Brain pericyte (primary cell): Measurements from ENCODE around the gene GLIPR1.
"Not testable (repeated sequence)": the region's sequence is repeated elsewhere in the genome, so short reads cannot be mapped to it uniquely, and the experiment has no call there.

Experiments
- DNase-seq: peaks from one replicate; pipeline ENCODE4 v3.0.0-alpha.2; 2012; ENCODE audit warnings: low read depth, low spot score

The GLIPR1 gene

DNA sequence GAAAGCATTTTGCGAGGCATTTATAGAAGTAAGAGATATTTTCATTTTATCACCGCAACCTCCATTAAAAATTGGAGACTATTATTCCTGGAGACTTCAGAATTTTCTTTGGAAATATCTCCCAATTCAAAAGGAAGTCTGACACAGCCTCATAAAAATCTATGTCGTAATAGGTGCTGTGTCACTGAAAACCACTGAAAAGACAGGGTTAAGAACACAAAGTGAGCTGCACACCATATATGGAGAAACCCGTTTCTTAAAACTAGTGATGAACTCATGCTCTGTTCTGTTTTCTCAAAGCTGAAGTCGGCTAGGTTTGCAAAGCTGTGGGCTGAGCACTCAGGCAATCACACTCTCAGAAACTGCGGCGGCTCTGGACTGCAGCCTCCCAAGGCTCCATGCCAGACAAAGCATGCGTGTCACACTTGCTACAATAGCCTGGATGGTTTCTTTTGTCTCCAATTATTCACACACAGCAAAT lies at the start of gene GLIPR1:
Gene GLIPR1, plus strand, starts transcription at position 287 of the 481 bp plus-strand sequence. Its CDS starts 126 bp downstream, at position 413.
- peak; percentile 85 for DNase-seq

DNA sequence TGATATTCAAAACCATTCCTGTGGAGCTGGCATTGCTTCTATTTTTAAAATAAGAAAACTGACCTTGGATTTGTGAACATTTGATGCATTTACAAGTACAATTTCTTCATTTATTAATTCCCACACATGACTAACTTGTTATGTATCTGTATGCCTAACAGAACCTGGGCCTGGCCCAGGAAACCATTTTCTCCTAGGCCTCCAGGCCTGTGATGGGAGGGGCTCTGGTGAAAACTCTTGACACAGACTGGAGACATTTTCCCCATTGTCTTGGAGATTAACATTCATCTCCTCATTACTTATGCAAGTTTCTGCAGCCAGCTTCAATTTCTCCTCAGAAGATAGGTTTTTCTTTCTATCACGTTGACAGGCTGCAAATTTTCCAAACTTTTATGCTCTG lies 47.6 kb upstream of the GLIPR1 start:
- no peak for DNase-seq

DNA sequence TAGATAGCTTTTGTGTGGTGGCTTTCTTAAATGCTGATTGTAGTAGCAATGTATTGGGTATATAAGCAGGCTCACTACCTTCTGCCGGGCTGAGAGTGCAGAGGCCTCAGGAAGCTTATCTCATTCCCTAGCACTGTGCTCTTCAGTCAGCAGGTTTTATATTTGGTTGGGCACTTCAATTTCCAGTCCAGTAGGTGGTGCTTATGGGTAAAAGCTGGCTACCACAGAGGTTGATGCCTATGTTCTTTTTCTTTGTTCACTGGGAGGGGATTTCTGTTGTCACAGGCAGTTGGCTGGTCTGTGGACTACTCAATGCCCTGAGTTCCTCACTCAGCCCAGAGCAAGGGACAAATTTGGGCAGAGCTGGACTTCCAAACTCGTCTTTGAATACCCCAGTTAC lies 43.0 kb upstream of the GLIPR1 start:
- no peak for DNase-seq

DNA sequence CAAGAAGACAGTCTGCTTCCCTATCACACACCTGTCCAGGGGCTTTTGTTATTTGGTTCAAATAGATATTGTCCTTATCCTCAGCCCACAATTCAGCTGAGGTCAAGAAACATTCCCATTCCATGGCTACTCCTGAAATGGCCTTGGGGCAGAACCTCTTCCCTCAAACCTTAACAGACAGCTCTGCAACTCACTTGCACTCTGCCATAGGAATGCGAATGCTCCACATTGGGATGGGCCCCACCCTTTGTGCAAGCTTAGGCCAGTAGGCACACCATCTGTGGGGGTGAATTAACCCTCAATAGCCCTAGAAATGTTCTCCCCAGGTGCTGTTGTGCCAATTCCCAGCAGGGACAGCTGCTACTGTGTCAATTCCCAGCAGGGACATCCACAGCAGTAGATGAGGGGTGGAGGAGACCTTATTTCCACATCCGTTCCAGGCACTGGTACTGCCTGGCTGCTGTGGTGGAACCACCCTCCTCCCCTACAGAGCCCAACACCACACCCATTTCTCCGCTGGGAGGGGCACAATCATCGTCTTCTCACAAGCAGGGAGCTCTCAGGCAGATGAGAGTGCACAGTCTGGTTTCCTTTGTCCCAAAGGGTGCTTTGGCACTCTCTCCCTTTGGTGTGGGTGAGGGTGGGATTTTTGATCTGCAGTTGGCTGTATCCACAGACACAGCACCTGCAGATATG lies 42.3 kb upstream of the GLIPR1 start:
- no peak for DNase-seq

DNA sequence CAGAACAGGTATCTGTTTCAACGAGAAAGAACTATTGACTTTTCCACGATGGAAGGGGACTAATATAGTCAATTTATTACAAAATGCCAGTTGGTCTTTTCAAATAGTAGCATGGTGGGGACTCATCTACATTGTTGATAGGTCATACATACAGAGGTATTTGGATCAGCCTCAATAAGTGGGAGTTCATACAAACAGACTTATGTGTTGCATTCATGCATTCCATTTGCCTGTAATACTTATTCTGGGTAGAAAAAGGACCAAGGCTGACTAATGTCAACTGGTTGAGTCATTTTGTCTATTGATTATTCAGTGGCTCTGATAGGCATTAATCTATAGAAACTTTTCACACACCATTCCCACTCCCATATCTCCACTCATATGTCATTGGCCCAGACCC lies 41.5 kb upstream of the GLIPR1 start:
- no peak for DNase-seq

DNA sequence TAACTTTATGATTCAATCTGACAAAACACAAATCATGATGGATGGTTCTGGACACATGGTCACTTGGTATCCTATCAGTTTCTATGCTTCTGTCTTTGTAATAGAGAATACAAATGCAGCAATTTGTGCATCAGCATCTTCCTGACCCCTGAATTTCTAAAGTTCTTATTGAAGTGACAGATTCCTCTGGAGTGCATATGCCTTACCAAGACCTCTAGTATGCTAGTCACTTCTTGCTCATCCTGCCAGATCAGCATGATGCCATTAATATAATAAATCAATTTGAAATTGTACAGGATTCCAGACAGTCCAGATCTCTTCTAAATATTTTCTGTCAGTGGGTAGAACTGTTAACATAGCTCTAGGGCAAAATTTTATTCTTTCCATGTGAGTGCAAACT lies 40.6 kb upstream of the GLIPR1 start:
- no peak for DNase-seq

DNA sequence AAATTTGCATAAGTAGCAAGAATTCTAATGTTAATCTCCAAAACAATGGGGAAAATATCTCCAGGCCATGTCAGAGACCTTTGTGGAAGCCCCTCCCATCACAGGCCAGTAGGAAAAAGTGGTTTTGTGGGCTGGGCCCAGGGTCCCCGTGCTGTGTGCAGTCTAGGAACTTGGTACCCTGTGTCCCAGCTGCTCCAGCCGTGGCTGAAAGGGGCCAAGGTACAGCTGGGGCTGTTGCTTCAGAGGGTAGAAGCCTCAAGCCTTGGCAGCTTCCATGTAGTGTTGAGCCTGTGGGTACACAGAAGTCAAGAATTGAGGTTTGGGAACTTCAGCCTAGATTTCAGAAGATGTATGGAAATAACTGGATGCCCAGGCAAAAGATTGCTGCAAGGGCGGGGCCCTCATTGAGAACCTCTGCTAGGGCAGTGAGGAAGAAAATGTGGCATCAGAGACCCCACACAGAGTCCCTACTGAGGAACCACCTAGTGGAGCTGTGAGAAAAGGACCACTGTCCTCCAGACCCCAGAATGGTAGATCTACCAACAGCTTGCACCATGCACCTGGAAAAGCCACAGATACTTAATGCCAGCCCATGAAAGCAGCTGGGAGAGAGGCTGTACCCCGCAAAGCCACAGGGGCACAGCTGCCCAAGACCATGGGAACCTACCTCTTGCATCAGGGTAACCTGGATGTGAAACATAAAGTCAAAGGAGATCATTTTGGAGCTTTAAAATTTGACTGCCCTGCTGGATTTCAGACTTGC lies 38.7 kb upstream of the GLIPR1 start:
- DNase-seq: not testable (repeated sequence)

DNA sequence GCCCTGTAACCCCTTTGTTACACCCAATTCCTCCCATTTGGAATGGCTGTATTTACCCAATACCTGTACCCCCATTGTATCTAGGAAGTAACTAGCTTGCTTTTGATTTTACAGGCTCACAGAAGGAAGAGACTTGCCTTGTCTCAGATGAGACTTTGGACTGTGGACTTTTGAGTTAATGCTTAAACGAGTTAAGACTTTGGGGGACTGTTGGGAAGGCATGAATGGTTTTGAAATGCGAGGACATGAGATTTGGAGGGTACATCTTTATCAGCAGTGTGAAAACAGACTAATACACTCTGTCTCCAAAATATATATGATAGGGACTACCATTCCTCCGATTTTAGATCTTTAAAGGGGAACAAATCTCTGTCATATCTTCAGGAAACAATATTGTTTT lies 38.1 kb upstream of the GLIPR1 start:
- DNase-seq: not testable (repeated sequence)

DNA sequence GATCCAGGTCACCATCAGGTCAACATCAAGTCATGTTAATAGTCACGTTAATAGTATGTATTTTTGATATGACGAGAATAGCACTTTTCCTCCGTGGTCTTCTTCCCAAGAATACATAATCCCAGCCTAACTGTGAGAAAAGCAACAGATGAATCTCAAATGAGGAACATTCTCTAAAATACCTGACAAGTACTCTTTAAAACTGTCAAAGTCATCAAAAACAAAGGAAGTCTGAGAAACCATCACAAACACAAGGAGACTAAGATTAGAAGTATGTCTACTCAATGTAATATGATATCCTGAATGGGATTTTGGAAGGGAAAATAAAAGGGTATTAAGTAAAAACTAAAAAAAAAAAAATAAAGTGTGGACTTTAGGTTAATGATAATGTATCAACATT lies 36.8 kb upstream of the GLIPR1 start:
- DNase-seq: no peak

DNA sequence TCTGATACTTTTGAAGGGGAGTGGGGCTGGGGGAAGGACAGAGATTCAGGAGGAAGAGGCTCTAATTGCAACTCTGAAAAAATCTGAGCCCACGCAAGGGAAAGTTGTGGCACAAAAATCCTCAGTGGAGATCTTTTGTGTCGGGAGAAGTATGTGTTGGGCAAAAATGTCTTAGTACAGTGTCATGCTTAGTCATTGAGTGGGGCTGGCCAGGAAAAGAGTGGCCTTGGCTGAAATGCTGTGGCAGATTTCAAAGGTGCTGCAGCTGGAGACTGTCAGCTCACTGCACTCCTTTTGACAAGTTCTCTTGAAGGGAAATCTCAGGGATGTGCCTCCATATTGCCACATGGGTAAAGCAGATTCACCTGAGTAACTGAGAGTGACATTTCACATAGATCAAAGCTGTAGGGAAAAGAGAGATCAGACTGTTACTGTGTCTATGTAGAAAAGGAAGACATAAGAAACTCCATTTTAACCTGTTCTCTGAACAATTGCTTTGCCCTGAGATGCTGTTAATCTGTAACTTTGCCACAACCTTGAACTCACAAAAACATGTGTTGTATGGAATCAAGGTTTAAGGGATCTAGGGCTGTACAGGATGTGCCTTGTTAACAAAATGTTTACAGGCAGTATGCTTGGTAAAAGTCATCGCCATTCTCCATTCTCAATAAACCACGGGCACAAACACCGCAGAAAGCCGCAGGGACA lies 36.0 kb upstream of the GLIPR1 start:
- DNase-seq: no peak

DNA sequence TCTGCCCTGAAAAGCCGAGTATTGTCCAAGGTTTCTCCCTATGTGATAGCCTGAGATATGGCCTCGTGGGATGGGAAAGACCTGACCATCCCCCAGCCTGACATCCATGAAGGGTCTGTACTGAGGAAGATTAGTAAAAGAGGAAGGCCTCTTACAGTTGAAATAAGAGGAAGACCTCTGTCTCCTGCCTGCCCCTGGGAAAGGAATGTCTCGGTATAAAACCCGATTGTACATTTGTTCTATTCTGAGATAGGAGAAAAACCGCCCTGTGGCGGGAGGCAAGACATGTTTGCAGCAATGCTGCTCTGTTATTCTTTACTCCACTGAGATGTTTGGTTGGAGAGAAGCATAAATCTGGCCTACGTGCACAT lies 35.4 kb upstream of the GLIPR1 start:
- DNase-seq: not testable (repeated sequence)

DNA sequence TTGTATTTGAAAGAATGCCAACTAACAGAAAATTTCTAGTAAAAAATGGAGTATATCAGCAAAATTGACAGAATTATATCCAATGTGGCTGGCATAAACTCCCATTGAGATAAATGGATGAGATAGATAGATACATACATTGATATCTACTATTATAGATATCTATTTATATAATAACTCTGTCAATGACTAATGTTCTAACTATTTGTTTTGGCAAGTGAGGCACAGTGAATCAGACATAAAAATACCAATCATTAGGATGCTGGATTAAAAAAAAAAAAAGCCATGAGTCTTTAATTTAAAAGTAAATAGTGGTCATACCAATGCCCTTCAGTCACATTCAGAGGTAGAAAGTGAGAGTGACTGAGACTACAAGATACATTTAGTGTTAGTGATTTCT lies 33.7 kb upstream of the GLIPR1 start:
- DNase-seq: no peak

DNA sequence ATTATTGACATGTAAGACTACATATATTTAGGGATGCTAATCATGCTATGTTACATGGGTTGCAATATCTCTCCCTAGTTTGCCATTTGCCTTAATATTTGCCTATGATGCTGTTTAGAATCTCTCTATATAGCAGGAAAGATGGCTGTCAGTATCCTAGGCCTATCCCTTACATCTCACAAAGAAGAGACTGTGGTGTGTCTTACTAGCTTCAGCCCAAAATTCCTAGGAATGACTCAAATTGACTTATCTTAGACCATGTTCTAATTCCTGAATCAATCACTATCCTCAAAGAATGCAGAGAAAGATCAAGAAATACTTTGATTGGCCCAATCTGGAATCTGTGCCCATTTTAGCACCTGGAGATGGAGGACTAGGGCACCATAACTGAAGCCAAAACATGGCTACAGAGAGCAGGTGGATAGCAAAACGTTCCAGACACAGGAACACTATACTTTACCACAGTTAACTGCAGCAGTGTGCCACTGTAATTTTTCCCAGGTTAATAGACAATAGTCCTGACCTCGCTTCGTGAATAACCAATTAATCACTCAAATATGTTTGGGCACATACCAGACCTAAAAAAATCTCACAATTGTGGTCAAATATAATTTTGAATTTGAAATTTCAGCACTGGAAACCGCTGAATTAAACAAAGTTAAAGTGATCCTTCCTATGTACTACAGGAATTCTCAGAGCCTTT lies 32.7 kb upstream of the GLIPR1 start:
- no peak for DNase-seq

DNA sequence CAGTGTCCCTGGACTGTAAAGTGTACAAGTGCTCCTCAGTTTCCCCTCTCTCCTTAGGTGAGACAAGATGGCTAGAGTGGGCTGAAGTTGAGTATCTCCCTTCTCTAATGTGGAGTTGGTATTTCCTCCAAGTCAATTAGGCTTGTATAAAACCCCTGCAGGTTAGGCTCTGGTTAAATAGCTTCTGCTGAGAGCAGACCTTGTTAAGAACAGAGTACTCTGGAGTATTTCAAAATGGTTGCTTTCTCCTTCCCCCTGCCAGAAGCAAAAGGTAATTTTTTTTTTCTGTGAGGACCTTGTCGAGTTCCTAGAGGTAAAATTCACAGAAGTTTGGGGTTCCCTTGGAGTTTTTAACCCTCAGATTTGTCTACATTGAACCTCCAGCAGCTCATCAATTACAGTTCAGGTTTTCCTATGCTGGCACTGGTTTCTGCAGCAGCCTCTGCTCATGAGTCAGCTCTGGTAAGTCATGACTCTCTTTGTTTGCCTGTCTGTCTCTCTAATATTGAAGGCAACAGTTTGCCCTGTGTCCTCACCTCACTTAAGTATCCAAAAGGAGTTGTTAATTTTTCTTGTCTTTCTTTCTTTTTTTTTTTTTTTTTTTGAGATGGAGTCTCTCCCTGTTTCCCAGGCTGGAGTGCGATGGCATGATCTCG lies 27.8 kb upstream of the GLIPR1 start:
- no peak for DNase-seq

DNA sequence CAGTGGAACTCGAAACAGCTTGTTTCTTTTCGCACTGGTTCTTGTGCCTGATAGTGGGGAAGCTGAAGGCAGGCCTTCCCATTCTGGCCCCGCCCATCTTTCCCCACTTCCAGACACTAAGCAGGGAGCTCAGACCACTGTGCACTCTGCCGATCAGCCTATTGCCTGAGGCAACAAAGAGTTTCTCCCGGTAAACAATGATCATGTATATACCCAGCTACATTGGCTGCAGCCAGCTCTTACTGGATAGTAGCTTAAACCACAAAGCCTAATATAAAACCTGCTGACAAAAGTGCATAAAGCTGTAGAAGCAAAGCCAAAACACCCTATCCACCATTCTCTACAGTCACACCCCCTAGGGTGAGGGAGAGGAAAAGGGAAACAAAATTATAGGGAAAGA lies 24.7 kb upstream of the GLIPR1 start:
- DNase-seq: no peak

DNA sequence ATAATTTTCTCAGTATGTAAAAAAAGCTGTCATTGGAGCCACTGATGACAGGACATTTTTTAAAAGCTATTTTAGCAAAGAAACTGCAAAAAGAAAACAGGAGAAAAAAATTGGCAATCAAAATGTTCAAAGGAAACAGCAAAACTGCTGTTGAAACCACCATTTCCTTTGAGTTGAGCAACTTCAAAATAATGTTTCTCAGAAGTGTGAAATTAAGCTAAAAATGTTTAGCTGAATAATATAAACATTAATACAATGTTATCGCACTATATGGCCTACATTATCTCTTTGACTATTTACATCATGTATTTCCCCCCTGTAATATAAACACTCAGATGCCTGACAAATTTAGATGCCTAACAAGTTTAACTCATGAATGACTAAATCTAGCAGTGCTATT lies 23.4 kb upstream of the GLIPR1 start:
- DNase-seq: no peak

DNA sequence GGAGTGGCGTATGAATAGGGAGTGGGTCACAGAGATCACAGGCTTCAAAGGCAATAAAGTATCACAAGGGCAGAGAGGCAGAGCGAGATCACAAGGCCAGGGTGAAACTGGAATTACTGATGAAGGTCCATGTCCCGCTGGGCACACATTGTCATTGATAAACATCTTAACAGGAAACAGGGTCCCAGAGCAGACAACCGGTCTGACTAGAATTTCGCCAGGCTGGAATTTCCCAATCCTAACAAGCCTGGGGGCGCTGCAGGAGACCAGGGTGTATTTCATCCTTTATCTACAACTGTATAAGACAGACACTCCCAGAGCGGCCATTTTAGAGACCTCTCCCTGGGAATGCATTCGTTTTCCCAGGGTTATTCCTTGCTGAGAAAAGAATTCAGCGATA lies 22.7 kb upstream of the GLIPR1 start:
- DNase-seq: not testable (repeated sequence)

DNA sequence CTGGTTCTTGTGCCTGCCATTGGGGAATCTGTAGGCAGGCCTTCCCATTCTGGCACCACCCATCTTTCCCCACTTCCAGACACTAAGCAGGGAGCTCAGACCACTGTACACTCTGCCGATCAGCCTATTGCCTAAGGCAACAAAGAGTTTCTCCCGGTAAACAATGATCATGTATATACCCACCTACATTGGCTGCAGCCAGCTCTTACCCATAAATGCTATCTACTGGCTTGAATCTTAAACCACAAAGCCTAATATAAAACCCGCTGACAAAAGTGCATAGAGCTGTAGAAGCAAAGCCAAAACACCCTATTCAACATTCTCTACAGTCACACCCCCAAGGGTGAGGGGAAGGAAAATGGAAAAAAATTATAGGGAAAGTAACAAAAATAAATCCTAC lies 20.8 kb upstream of the GLIPR1 start:
- DNase-seq: no peak

DNA sequence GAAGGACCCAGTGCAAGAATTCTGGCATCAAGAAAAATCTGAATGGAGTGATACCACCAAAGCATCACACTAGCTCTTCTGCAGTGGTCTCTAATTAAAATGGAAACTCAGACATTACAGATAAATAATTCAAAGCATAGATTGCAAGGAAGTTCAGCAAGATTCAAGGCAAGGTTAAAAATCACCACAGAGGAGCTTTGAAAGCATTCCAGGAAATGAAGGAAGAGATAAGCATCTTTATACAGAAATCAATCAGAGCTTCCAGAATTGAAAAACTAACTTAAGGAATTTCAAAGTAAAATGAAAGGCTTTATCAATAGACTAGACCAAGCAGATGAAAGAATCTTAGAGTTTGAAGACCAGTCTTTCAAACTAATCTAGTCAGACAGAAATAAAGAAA lies 20.4 kb upstream of the GLIPR1 start:
- no peak for DNase-seq

DNA sequence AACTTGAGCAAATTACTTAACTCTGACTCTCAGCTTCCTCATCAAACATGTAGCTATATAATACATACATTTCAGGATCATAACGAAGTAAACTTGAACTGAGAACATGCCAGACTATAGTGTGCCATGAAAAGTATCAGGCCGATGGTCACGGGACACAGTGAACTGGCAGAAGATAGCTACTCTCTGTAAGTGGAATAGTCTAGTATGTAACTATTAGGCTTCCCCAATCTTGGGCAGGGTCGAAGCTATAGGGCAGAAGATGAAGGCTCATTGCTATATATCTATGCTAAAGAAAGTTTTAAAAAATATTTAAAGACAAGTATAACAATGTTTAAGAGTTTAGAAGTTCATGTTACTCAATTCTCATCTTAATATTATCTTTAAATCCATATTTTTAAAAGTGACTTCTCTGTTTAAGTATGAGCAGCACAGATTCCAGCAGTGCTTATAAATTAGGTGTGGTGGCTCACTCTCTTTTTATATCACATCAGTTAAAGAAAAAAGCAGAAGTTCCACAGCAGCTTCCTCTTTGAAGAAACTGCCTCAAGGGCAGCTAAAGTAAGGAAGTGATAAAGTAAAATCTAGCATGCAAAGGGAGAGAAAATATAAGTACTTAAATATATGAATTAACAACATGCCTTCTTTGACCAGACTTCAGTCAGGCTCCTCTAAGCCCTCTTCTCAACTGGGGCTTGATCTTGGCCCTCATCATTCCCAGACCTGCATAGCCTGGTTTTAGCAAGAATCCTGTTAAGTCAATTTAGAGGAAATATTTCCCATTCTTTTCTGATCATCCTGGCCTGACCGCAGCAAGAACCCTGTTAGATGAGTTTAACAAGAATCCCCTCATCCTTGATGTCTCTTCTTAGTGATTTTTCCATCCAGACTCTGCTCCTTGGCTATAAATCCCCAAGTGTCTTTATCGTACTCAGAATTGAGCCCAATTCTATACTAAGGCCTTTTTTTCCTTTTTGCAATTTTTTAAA lies 8.4 kb upstream of the GLIPR1 start:
- no peak for DNase-seq
